Rectal smooth muscle tissue (tissue), 1 donor: Measurements from ENCODE around the gene FOXP1.

Experiments
- H3K27ac ChIP-seq: one replicate; pipeline ENCODE4 v1.7.0; 2013; ENCODE audit warnings: low read depth, low read length, inconsistent platforms
- H3K27me3 ChIP-seq: one replicate; pipeline ENCODE4 v1.7.0; 2013; ENCODE audit warnings: low read length; ENCODE audit not compliant: control insufficient read depth, insufficient read depth
- H3K36me3 ChIP-seq: one replicate; pipeline ENCODE4 v1.7.0; 2013; ENCODE audit warnings: low read length; ENCODE audit not compliant: control insufficient read depth, insufficient read depth
- H3K4me1 ChIP-seq: one replicate; pipeline ENCODE4 v1.7.0; 2013; ENCODE audit warnings: low read length; ENCODE audit not compliant: control insufficient read depth, insufficient read depth
- H3K4me3 ChIP-seq: one replicate; pipeline ENCODE4 v1.7.0; 2013; ENCODE audit warnings: low read length
- H3K9ac ChIP-seq: one replicate; pipeline ENCODE4 v1.7.0; 2013; ENCODE audit warnings: low read length

FOXP1 gene

DNA sequence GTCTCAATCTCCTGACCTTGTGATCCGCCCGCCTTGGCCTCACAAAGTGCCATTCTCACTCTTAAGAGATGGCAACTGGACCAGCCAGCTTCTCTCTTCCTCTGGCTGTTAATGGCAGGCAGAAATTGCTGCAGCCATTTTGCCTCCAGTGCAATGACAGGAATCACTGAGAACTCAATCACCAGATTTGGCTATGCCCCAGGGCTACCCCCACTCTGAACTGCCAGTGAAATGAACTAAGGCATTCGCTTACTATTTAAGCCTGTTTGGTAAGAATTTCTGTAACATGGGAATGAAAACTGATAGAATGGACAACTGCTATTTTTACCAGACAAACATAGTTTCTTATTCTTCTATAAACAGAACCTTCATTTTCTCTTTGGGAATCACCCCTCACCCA is 24.5 kb downstream of the FOXP1 start:
- no peaks in the 10 kb centered on the region for H3K27me3 ChIP-seq
- no peak overlapping the region for H3K4me3 ChIP-seq
- no peaks in the 10 kb centered on the region for H3K36me3 ChIP-seq

DNA sequence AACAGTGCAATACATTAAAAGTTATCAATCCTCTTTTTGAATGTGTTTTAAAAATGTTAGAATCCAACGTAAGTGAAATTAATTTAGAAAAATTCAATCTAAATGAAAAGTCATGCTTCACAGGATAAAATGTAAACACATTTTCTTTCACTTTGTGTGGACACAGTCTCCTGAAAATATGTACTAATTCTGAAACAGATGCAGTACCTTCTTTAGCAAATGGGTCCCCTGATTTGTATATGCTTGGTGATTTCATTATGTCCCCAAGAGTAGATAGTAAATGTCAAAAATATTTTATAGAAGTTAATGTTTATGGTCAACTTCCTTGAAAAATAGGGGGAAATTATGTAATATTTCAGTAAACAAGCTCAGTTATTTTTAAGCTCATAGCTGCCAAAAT is 28.9 kb downstream of the FOXP1 start:
- no peaks in the 10 kb centered on the region for H3K27me3 ChIP-seq
- no peak overlapping the region for H3K27ac ChIP-seq
- peaks cover 5% of the 10 kb centered on the region for H3K4me1 ChIP-seq
- H3K4me3 ChIP-seq, result no peak overlapping the region
- no peak overlapping the region for H3K9ac ChIP-seq
- H3K36me3 ChIP-seq, result no peaks in the 10 kb centered on the region

More for the DNA sequence above, 24.5 kb downstream of the FOXP1 start:
- Histone ChIP-seq H3K27ac (no peak overlapping the region), H3K4me1 (no peaks in the 10 kb centered on the region), H3K9ac (no peak overlapping the region)

DNA sequence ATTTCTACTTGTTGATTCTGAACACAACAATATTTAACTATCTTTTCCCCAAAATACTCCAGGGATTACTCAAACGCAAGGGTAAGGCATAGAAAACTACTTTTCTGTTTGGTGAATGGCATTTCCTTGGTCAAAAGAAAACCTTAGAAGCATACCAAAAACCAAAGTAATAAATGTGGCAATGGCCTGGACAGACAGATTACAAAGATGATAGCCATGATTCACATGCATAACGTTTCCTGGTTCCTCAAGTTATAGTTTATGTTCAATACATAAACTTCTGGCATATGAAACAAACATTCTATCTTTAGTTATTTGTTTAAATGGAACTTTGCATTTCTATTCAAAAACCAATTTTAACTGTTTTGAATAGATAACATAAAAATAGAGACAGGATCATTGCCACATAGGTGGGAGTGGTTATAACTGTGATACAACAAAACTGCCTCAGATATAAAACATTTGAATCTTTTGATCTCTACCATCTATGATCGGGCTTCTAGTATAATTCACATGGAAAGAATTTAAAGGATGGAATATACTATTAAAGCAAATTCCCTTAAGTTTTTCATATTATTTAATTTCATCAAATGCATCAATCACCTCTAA is 32.1 kb downstream of the FOXP1 start:
- Histone ChIP-seq H3K4me1 (peaks cover 5% of the 10 kb centered on the region), H3K9ac (no peak overlapping the region), H3K27me3 (no peaks in the 10 kb centered on the region), H3K36me3 (no peaks in the 10 kb centered on the region), H3K27ac (no peak overlapping the region), H3K4me3 (no peak overlapping the region)

DNA sequence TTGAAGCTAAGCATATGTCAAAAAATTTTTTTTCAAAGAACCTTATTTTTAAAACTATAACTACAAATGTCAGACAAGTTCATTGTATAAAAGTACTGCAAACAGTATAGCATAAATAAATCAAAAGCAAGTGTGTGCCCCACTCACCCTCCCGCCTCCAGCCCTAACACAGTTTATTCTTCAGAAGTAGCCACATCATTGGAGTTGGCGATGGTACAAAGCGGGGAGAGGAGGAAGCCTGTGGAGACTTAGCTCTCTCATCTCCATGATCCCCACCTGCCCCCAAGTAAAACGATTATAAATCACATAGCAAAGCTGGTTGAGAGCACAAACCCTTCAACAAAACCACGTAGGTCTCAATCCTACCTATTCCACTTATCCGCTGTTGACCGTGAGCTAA is 33.6 kb downstream of the FOXP1 start:
- Histone ChIP-seq H3K4me3 (no peak overlapping the region), H3K36me3 (no peaks in the 10 kb centered on the region), H3K27ac (no peak overlapping the region), H3K27me3 (no peaks in the 10 kb centered on the region), H3K9ac (no peak overlapping the region), H3K4me1 (peaks cover 5% of the 10 kb centered on the region)

DNA sequence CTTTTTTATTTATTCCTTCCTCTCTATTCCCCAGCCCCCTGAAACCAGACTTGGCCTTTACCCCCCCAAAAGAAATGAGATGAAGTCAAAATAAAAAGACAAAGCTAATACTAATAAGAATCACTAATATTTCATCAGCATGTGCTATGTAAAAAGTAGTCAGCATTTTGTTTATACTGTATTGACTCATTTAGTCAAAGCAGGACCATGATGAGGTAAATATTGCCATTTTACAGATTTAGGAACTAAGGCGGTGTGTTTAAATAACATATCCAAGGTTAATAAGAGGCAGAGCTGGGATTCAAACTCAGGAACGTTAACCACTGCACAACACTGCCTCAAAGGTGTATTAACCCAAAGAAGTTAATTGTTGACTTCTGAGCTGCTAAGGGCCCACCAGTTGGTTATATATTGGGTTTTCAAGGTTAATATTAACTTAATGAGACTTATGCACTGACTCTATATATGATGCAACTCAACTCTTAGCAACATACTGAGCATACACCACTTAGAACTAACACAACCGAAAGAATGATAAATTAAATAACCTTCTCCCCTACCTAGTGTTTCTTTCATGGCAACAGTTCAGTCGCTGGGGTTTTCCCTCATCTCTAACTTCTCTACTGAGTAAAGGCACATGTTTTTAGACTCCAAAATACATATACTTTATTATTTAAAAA is 34.7 kb downstream of the FOXP1 start:
- H3K27ac ChIP-seq, result no peak overlapping the region
- H3K4me3 ChIP-seq, result no peak overlapping the region
- peaks cover 5% of the 10 kb centered on the region for H3K4me1 ChIP-seq
- H3K36me3 ChIP-seq, result no peaks in the 10 kb centered on the region
- no peak overlapping the region for H3K9ac ChIP-seq
- H3K27me3 ChIP-seq, result no peaks in the 10 kb centered on the region

DNA sequence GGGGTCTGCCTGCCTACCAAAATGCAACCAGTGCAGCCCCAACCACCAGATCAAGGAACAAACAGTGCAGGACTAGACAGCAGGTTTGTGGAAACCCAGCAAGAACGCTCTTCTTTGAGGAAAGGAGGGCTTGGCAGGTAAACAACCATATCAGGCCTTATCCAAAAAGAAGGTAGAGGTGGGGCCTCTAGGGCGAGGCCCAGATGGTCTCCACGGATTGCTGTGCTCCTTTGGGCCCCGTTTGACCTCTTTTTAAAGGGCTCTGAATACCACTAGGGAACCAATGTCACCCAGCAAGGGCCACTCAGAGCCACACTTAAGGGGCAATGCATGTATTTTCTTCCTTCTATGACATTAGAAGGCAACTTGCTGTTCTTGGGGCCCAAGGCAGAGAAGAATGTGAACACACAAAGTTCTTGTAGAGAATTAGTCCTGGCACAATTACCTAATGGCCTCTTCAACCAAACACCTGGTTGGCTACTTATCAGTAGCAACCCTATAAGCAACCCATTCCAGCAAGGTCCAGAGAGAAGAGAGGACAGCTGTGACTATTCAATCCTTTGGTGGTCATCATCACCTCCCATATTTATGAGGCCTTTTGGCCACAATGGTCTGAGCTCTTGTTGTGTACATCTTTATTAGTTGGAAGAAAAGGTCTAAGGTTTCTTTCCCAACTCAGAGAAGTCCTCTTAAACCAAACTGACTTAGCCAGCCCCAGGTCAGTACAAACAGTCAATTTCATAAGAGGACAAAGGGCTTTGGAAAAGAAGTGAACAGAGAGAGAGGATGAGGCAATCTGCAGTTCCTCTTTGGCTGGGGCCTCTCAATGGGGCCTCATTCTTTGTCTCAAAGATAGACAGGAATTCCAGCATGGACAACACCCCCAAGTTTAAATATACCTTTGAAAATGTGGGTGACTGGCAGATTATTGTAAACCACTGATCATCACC is 36.0 kb downstream of the FOXP1 start:
- H3K36me3 ChIP-seq, result no peaks in the 10 kb centered on the region
- H3K27me3 ChIP-seq, result no peaks in the 10 kb centered on the region
- H3K4me1 ChIP-seq, result peaks cover 14% of the 10 kb centered on the region
- H3K9ac ChIP-seq, result no peak overlapping the region
- H3K4me3 ChIP-seq, result no peak overlapping the region
- no peak overlapping the region for H3K27ac ChIP-seq

DNA sequence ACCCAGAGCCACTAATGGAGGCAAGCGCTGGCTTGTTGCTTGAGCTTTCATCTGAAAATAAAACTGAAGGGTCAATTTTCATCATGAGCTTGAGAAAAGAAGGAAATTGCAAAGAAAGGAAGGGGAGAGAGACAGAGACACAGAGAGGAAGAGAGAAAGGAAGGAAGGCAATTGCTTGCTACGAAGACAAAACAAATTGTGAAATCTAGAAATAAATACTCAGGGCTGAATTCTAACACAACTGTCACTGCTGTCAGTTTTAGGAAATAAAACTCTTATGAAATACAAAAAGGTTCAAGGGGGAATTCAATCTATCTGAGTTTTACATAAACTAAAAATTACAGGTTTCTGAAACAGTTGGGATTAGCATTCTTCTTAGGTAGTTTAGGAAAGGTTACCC is 36.7 kb downstream of the FOXP1 start:
- H3K9ac ChIP-seq, result no peak overlapping the region
- no peak overlapping the region for H3K27ac ChIP-seq
- H3K4me1 ChIP-seq, result peaks cover 20% of the 10 kb centered on the region
- no peaks in the 10 kb centered on the region for H3K36me3 ChIP-seq
- no peak overlapping the region for H3K4me3 ChIP-seq
- H3K27me3 ChIP-seq, result no peaks in the 10 kb centered on the region

DNA sequence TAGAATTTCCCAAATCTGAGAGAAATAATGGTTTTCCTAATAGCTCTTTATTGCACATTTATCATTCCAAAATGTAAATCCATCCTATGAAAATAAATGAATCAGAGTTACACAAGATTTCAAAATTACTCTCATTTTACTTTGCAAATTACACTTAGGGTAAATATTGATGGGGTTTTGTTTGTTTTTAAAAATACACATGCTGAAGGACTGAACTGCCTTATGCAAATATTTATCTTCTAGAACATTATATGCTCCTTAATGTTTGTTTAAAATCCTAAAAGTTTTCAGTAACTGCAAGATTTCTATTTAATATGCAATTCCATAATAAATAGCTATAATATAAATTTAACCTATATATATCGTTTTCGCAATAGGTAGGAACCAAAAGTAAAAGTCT is 38.2 kb downstream of the FOXP1 start:
- Histone ChIP-seq H3K27ac (no peak overlapping the region), H3K36me3 (no peaks in the 10 kb centered on the region), H3K27me3 (no peaks in the 10 kb centered on the region), H3K4me1 (peaks cover 32% of the 10 kb centered on the region), H3K4me3 (no peak overlapping the region), H3K9ac (no peak overlapping the region)

DNA sequence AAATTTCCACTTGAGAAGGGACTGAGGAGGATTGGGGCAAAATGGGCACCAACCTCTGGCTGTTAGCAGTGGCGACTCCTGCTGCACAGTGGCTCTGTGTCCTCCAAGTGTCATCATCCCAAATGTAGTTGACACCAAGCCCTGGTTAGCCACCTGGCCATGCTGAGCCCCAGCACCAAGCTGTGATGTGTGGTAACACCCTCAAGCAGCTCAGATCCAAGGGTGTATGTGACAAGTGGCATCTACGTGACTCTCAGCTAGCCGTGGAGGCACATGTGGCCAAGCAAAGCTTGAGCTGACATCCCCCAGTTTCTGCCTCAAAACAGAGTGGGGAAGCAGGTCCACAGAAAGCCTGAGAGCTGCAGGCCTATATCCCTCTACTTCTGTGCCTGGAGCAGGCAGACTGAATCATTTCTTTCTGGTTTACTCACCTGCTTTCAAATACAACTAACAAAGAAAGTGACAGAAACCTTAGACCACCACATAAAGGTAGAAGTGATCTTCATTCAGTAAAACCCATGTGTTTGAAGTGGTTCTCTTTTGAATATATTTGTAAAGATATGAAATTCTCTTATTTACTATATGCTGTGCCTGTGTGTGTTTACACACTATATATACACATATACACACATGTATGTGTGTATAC is 40.0 kb downstream of the FOXP1 start:
- Histone ChIP-seq H3K27me3 (no peaks in the 10 kb centered on the region), H3K9ac (no peak overlapping the region), H3K4me3 (peak overlapping the region; percentile 51), H3K27ac (peak overlapping the region; percentile 65), H3K36me3 (no peaks in the 10 kb centered on the region), H3K4me1 (peaks cover 31% of the 10 kb centered on the region)

DNA sequence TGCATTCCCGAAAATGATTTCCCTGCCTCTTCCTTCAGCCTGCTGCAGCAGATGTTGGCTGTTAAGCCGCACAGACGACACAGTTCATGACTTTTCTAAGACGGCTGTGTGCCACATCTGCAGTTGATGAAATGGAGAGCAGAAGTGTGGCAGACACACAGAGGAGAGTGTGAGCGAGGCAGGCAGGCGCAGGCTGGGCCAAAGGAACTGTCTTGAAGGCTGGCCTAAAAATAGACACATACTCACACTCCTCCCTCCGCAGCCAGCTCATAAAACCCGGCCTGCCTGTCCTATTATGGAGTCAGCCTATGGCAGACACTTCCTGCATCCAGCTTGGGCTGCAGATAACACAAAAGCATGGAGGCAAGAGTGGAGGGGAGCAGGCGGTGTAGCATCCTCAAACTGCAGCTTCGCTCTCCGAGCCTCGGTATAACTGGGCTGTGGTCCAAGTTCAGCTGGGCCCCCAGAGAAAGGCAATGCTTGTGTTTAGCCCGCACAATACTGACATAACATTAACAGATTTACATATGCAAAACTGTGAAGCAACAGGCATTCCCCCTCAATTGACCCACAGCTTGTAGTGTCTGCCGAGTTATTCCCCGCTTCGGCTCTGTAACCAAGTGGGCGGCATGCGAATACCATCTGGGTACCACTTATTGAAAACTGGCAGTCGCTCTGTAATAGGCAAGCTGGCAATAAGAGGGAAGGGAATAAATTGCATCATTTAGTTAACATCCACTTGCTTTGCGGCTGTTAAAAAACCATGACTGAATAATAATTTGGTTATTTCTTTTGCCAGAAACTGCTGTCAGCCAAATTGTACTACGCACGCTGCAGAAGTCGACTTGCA is 40.8 kb downstream of the FOXP1 start:
- Histone ChIP-seq H3K27ac (peak overlapping the region; percentile 65), H3K27me3 (no peaks in the 10 kb centered on the region), H3K4me3 (peak overlapping the region; percentile 51), H3K4me1 (peaks cover 31% of the 10 kb centered on the region), H3K36me3 (no peaks in the 10 kb centered on the region), H3K9ac (no peak overlapping the region)

DNA sequence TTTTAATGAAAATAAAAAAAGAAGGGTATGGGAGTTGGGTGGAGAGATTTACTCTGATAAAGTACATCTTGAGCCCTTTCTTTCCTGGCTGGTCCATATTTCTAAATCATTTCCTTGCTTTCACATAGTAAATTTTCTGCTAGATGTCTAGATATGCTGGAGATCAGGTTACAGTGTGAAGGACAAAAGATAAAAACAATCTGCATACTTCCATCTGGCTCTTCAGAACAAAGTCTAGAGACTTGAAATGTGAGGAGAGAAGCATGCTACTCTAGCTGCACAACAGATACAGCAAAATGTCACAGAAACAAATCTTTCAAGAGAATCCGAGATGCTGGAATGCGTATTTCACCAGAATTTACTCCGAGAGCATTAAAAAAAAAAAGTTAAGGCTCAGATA is 42.2 kb downstream of the FOXP1 start:
- Histone ChIP-seq H3K36me3 (no peaks in the 10 kb centered on the region), H3K4me3 (no peak overlapping the region), H3K27me3 (no peaks in the 10 kb centered on the region), H3K4me1 (peaks cover 35% of the 10 kb centered on the region), H3K27ac (no peak overlapping the region), H3K9ac (no peak overlapping the region)
